ENCODE data around the gene LIMCH1. TPM values are rescaled to one million over a fixed set of nuclear protein-coding genes. Genes with fewer than 3 reads are reported as not detected.

The LIMCH1 gene
- total and polyA plus RNA-seq, 8 donors, result 4.7 to 37.1 (median 17.4) TPM

DNA sequence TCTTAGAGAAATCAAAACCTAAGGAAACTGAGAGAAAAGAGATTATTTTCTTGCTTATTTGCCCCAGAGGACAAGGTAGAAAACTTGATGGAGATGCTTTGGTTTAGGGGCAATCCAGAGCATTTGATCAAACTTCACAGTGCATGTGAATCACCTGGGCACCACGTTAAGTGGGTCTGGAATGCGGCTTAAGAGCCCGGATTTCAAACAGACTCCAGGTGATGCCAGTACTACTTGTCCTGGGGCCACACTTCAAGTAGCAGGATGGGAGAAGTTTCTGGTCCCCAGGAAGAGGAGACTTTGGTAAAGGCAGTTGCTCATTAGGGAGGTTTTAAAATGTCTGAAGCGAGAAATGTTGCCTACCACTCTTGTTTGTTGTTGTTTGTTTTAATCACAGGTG is 158.8 kb downstream of the LIMCH1 start:
- Histone ChIP-seq H3K27ac (no peak overlapping the region), H3K27me3 (peaks cover 0 to 3% (median 0%) of the 10 kb centered on the region in 3 donors), H3K9me3 (no peaks in the 10 kb centered on the region), H3K4me1 (no peaks in the 10 kb centered on the region), H3K36me3 (peaks cover 0 to 13% (median 9%) of the 10 kb centered on the region in 4 donors), H3K4me3 (no peak overlapping the region)
- no peak for DNase-seq
- WGBS, 5 donors, result 57 to 70% (median 63%) methylated on average over 4 of the region's 4 CpGs
- intact Hi-C loops (cut with DNase I; ENCODE audit: low total_unique reads), result loop anchor here (10.0 kb wide), 1 partner anchor 188 kb away; no protein-coding TSS in a partner anchor
- TF ChIP-seq, protein P1, sequence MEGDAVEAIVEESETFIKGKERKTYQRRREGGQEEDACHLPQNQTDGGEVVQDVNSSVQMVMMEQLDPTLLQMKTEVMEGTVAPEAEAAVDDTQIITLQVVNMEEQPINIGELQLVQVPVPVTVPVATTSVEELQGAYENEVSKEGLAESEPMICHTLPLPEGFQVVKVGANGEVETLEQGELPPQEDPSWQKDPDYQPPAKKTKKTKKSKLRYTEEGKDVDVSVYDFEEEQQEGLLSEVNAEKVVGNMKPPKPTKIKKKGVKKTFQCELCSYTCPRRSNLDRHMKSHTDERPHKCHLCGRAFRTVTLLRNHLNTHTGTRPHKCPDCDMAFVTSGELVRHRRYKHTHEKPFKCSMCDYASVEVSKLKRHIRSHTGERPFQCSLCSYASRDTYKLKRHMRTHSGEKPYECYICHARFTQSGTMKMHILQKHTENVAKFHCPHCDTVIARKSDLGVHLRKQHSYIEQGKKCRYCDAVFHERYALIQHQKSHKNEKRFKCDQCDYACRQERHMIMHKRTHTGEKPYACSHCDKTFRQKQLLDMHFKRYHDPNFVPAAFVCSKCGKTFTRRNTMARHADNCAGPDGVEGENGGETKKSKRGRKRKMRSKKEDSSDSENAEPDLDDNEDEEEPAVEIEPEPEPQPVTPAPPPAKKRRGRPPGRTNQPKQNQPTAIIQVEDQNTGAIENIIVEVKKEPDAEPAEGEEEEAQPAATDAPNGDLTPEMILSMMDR (IDR thresholded peaks at IDR 0.05), result no peak
- no peak for TF ChIP-seq EP300 (IDR thresholded peaks at IDR 0.05)
- no peak for TF ChIP-seq POLR2A (IDR thresholded peaks at IDR 0.05)
- TF ChIP-seq POLR2AphosphoS5 (IDR thresholded peaks at IDR 0.05), result no peak

DNA sequence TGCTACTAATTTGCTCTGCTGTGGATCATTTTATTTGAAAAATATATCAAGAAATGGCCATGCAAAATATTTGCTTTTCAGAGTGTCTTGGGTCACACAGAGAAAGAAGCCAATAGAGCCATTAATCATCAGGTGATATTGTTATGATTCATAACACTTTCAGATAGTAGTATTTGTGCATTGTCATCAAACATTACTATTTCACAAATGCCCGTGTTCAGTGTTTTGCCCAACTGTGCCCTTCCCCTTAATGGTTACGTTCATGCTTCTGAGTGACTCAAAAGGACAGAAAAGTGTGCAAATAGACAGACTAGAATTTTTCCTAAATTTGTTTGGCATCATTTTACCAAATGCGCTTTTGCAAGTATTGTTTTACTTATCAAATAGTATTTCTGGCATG is 164.0 kb downstream of the LIMCH1 start:
- Histone ChIP-seq H3K4me1 (no peaks in the 10 kb centered on the region), H3K36me3 (peaks cover 0 to 10% (median 4%) of the 10 kb centered on the region in 4 donors), H3K27me3 (peaks cover 0 to 9% (median 3%) of the 10 kb centered on the region in 3 donors), H3K9me3 (no peaks in the 10 kb centered on the region), H3K27ac (no peak overlapping the region), H3K4me3 (no peak overlapping the region)
- DNase-seq, result no peak
- intact Hi-C loops (cut with DNase I; ENCODE audit: low total_unique reads), result no loop called here
- TF ChIP-seq EP300 (IDR thresholded peaks at IDR 0.05), result no peak
- TF ChIP-seq POLR2AphosphoS5 (IDR thresholded peaks at IDR 0.05), result no peak
- TF ChIP-seq, protein P1 (IDR thresholded peaks at IDR 0.05), result no peak
- no peak for TF ChIP-seq POLR2A (IDR thresholded peaks at IDR 0.05)
- 50 to 67% (median 55%) methylated on average over 3 of the region's 3 CpGs for WGBS, 5 donors

DNA sequence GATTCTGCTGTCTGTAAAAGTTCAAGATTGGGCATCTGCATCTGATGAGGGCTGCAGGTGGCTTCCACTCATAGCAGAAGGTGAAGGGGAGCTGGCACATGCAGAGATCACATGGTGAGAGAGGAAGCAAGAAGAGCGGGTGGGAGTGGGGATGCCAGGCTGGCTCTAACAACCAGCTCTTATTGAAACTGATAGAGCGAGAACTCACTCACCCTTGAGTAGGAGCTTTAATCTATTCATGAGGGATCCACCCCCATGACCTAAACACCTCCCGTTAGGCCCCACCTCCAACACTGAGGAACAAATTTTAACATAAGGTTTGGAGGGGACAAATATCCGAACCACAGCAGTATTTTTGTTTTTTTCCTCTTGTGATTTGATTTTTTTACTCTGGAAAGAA is 164.8 kb downstream of the LIMCH1 start:
- whole genome bisulfite sequencing, 5 donors, result 69 to 84% (median 81%) methylated on average over 4 of the region's 4 CpGs
- no peak overlapping the region for H3K27ac ChIP-seq
- no peak overlapping the region for H3K4me3 ChIP-seq
- DNase-seq, result no peak
- peaks cover 0 to 9% (median 3%) of the 10 kb centered on the region in 3 donors for H3K27me3 ChIP-seq
- no peaks in the 10 kb centered on the region for H3K9me3 ChIP-seq
- intact Hi-C loops (cut with DNase I; ENCODE audit: low total_unique reads), result no loop called here
- no peaks in the 10 kb centered on the region for H3K4me1 ChIP-seq
- peaks cover 0 to 6% (median 2%) of the 10 kb centered on the region in 4 donors for H3K36me3 ChIP-seq
- no peak for TF ChIP-seq POLR2AphosphoS5 (IDR thresholded peaks at IDR 0.05)
- TF ChIP-seq POLR2A (IDR thresholded peaks at IDR 0.05), result no peak
- TF ChIP-seq, protein P1 (IDR thresholded peaks at IDR 0.05), result no peak
- no peak for TF ChIP-seq EP300 (IDR thresholded peaks at IDR 0.05)

DNA sequence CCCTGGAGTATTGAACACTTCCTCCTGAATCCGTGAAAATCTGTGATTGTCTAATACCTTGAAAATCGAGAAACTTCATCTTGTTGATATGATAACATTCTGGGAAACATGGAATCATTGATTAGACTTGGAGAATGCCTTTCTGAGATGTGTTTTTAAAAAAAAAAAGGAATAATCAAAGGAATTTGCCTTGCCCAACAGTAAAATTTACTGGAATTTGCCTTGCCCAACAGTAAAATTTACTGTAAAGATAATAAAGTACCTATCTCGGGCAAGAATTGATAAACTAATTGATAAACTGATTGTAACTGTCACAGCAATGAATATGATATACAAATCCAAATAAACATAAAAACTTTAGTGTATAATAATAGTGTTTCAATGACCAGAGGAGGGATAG is 165.8 kb downstream of the LIMCH1 start:
- H3K9me3 ChIP-seq, result no peaks in the 10 kb centered on the region
- no peak overlapping the region for H3K27ac ChIP-seq
- no peaks in the 10 kb centered on the region for H3K36me3 ChIP-seq
- TF ChIP-seq POLR2AphosphoS5 (IDR thresholded peaks at IDR 0.05), result no peak
- TF ChIP-seq, protein P1 (IDR thresholded peaks at IDR 0.05), result no peak
- no peak for TF ChIP-seq POLR2A (IDR thresholded peaks at IDR 0.05)
- H3K4me1 ChIP-seq, result no peaks in the 10 kb centered on the region
- no peak for DNase-seq
- intact Hi-C loops (cut with DNase I; ENCODE audit: low total_unique reads), result no loop called here
- WGBS, 5 donors, result 50 to 64% (median 57%) methylated on average over 3 of the region's 3 CpGs
- H3K27me3 ChIP-seq, result peaks cover 0 to 9% (median 3%) of the 10 kb centered on the region in 3 donors
- H3K4me3 ChIP-seq, result no peak overlapping the region
